GM12864 (cell line): ENCODE results near the gene CBX2.

ENCODE experiments used
- DNase-seq: peaks from one replicate; pipeline ENCODE4 v3.0.0-alpha.2; 2011; ENCODE audit warnings: low read depth
- H3K4me3 ChIP-seq: 2 replicates; pipeline ENCODE4 v1.5.1; 2011; ENCODE audit warnings: mild to moderate bottlenecking, low read depth, low read length, control low read depth
- TF ChIP-seq, protein P1 (sequence below): IDR thresholded peaks from 2 replicates; pipeline ENCODE4 v1.5.1; 2011; ENCODE audit warnings: low read depth, mild to moderate bottlenecking, moderate library complexity, low read length, control low read depth, inconsistent platforms; ENCODE audit errors: missing control alignments

The CBX2 gene

DNA sequence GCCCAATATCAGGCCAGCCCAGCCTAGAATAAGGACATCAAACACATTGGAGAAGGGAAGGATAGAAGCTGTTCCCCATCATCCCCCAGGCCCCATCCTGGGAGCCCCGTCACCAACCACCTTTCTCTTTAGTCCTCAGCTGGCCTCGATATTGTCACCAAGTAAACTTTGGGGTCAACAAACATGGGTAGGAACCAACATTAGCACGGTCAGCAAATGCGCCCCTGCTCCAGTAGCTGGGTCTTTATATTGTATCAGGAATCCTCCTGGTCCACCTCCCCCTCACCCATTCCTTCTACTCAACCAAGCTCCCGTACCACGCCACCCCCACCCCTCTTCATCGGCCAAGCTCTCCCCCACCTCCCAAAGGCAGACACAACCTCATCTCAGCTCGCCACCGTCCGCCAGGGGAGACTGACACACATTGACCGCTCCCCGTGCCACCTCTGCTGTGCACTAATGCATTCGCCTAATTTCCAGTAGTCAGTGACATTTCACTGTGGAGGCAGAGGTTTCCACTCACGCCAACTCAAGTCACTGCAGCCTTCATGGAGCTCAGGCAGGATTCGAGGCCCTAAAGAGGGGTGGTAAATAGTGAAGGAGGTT is 20.7 kb upstream of the CBX2 start:
- TF ChIP-seq, protein P1, sequence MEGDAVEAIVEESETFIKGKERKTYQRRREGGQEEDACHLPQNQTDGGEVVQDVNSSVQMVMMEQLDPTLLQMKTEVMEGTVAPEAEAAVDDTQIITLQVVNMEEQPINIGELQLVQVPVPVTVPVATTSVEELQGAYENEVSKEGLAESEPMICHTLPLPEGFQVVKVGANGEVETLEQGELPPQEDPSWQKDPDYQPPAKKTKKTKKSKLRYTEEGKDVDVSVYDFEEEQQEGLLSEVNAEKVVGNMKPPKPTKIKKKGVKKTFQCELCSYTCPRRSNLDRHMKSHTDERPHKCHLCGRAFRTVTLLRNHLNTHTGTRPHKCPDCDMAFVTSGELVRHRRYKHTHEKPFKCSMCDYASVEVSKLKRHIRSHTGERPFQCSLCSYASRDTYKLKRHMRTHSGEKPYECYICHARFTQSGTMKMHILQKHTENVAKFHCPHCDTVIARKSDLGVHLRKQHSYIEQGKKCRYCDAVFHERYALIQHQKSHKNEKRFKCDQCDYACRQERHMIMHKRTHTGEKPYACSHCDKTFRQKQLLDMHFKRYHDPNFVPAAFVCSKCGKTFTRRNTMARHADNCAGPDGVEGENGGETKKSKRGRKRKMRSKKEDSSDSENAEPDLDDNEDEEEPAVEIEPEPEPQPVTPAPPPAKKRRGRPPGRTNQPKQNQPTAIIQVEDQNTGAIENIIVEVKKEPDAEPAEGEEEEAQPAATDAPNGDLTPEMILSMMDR, result no peak
- no peak overlapping the region for H3K4me3 ChIP-seq
- no peak for DNase-seq

DNA sequence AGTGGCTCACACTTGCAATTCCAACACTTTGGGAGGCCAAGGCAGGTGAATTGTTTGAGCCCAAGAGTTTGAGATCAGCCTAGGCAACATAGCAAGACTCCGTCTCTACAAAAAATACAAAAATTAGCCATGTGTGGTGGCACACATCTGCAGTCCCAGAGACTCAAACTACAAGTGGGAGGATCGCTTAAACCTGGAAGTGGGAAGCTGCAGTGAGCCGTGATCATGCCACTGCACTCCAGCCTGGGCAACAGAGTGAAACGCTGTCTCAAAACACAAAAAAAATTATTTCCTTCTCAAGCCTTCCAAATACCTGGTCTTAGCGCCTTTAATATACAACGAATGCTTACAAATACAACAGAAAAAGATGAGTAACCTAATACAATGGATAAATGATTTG is 19.7 kb upstream of the CBX2 start:
- no peak overlapping the region for H3K4me3 ChIP-seq
- TF ChIP-seq, protein P1, result no peak

DNA sequence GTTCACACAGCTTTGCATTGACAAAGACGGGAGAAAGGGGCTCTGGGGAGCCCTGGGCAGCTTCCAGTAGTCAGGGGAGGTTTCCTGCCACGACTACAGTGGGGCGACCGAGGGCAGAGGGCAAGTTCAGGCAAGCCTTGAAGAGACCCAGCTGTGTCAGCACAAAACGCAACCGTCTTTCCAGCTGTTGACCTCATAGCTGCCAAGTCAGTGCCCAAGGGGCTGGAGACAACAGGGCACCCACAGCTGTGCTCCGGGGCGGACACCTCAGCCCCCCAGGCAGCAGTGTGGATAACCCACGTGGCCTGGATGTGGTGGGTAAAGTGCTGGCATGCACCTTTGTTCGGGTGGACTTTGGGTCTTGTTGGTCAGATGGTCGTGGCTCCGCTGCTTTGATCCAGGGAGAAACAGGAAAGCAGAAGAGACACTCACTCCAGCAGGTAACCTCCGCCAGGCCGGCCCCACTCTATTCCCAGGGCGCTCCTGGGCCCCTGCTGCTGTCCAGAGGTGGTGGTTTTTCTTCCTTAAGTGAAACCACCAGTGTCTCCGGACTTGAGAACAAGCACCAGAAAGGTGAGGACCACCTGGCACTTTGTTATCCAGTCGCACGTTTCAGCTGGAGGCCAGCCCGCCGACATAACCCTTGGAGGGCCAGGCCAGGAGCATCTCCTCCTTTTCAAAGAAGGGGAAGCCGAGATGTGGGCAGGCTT is 17.6 kb upstream of the CBX2 start:
- TF ChIP-seq, protein P1, result no peak
- no peak overlapping the region for H3K4me3 ChIP-seq
- no peak for DNase-seq

More for the DNA sequence above, 19.7 kb upstream of the CBX2 start:
- no peak for DNase-seq

DNA sequence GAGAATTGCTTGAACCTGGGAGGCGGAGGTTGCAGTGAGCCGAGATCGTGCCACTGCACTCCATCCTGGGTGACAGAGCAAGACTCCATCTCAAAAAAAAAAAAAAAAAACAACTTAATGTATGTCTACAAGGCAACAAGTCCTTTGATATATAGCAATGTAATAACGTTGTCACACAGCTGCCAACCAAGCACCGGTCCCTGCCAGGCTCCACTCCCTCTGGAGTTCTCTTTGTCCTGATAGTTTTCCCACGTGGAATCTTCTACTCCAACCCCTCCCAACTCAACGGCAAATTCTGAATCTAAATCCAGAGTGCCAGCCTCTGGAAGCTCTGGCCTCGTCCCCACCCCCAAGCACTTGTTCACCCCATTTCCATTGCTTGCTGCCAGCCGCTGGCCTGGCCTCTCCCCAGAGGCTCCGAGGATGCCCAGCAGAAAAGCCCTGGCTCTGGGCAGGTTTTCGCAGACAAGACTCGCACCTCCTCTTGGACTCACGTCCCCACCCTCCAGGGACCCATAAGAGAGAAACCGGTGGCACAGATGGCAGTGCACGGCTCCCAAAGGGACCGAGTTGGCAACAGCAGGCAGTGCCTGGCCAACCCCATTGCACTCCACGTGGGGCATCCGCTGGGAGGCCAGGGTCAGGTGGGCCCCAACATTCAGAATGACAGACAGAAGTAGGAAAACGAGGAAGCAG is 15.9 kb upstream of the CBX2 start:
- TF ChIP-seq, protein P1, result no peak
- no peak overlapping the region for H3K4me3 ChIP-seq
- no peak for DNase-seq

DNA sequence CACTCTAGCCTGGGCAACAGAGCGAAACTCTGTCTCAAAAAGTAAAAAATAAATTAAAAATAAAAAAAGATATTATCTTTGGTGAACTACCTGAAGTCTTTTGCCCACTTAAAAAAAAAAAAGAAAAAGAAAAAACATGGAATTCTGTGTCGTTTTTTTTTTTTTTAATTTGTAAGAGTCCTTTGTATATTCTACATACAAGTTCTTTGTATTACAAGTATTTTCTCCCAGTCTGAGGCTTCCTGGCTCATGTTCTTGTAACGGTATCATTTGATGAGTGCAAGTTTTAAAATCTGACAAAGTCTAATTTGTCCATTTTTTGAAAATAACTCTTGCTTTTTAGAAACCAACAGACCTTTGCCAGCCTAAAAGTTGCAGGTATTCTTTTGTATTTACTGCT is 12.2 kb upstream of the CBX2 start:
- TF ChIP-seq, protein P1, result no peak
- DNase-seq, result no peak
- no peak overlapping the region for H3K4me3 ChIP-seq

DNA sequence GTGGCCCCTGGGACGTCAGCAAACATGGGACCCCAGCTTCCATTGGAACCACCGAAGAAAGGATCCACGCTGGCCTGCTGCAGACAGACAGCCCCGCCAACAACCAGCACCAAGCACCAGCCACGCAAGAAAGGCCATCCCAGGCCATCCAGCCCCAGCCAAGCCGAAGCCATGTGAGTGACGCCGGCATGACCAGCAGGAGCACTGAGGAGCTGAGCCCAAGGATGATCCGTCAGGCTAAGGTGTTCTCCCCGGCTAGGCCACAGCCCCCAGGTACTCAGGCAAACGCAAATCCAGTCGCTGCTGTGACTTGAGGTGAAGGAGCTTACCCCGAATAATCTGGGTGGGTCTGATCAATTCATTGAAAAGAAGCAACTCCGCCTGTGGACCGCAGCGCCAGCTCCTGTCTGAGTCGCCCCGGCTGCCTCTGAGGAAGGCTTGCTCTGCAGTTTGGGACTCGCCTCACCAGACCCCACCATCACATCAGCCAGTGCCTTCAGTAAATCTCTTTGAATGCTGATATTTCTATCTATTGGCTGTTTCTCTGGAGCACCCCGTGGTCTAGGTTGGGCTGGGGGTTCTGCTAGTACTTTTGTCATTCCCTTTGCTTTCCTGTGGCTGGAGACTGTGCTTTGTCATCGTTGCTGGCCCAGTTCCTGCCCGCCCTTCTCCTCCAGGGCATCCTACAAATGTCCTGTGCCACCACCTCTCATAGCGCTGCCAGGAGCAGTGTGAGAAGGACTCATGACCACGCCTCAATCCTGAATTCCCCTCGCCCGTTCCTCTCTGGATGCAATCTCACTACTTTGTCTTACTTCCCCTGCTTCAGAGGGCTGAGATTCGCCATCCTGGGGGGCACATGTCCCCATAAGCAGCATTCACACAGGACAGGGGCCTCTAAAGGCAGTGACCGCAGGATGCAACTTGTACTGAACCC is 8.1 kb upstream of the CBX2 start:
- H3K4me3 ChIP-seq, result no peak overlapping the region
- DNase-seq, result no peak
- TF ChIP-seq, protein P1, result no peak
